HepG2 (cell line): ENCODE results near the gene LGR6. TPM values are rescaled to one million over a fixed set of nuclear protein-coding genes. Genes with fewer than 3 reads are reported as not detected.

Source experiments
- ATAC-seq: fragments of 200-7000 bp; cut with Tn5 transposase; 3 replicates; pipeline ENCODE4 v1.9.1; 2020; ENCODE audit warnings: mild to moderate bottlenecking, moderate library complexity
- BruUV-seq: library from RNA; stranded (reverse); fragments of 400-500 nt; replicated peaks from 2 replicates; lab custom pipeline; 2021; lab: Mats Ljungman, UMichigan
- CTCF ChIA-PET: fragments of 300-600 bp; formaldehyde crosslinking; extraction: SDS; loops from one replicate; lab custom pipeline; 2021; ENCODE audit warnings: low total read pairs, inconsistent platforms, low intra/inter-chr PET ratio; lab: Yijun Ruan, JAX
- POLR2A ChIA-PET: fragments of 350-600 bp; sonication (Branson Sonifier 250); formaldehyde crosslinking; loops from one replicate; lab custom pipeline; 2020; ENCODE audit warnings: antibody characterized with exemption, inconsistent platforms; lab: Yijun Ruan, JAX
- DNase-seq: peaks from one replicate; pipeline ENCODE4 v3.0.0-alpha.2; 2015; ENCODE audit warnings: low spot score
- FAIRE-seq: peaks from 3 replicates; lab custom pipeline; 2011; peaks lifted over from hg19 to GRCh38; lab: Jason Lieb, UNC
- H2AFZ ChIP-seq: one replicate; pipeline ENCODE4 v1.6.1; 2011; ENCODE audit warnings: low read length, inconsistent platforms
- H3K27ac ChIP-seq: fragments of 300-600 bp; 3 replicates; pipeline ENCODE4 v1.8.0; 2011; ENCODE audit warnings: mixed run types, mild to moderate bottlenecking, mixed read lengths, low read length, inconsistent platforms; ENCODE audit not compliant: insufficient read depth; ENCODE audit errors: extremely low read length
- H3K27me3 ChIP-seq, 2 experiments: fragments of 200-600 bp in 1 of 2; 2 replicates in 1 of 2; 3 replicates in 1 of 2; pipeline versions ENCODE4 v1.6.0 to v1.8.0; 2011; ENCODE audit warnings: low read length in 2 of 2, mild to moderate bottlenecking in 2 of 2, moderate library complexity in 2 of 2, inconsistent platforms in 1 of 2; ENCODE audit not compliant: insufficient read depth in 2 of 2, control insufficient read depth in 1 of 2
- H3K36me3 ChIP-seq, 2 experiments: fragments of 200-600 bp in 1 of 2; replicated peaks in 1 of 2; 2 replicates in 1 of 2; 3 replicates in 1 of 2; pipeline versions ENCODE4 v1.5.1 to v1.8.0; 2011; ENCODE audit warnings: low read length in 2 of 2, inconsistent platforms in 1 of 2; ENCODE audit not compliant: insufficient read depth in 2 of 2, control insufficient read depth in 1 of 2
- H3K4me1 ChIP-seq: 2 replicates; pipeline ENCODE4 v1.5.1; 2012; ENCODE audit warnings: low read length, inconsistent platforms; ENCODE audit not compliant: insufficient read depth
- H3K4me2 ChIP-seq: 2 replicates; pipeline ENCODE4 v1.6.0; 2011; ENCODE audit warnings: low read depth, low read length, inconsistent platforms
- H3K4me3 ChIP-seq, 3 experiments: fragments of 200-600 bp in 1 of 3; sonication (generic), shearing (Covaris generic) in 1 of 3; replicated peaks in 1 of 3; 2 replicates each; pipeline ENCODE4 v1.5.1; 2011 to 2016; ENCODE audit warnings: low read length in 3 of 3, inconsistent platforms in 2 of 3, low read depth in 2 of 3, mild to moderate bottlenecking in 2 of 3, control low read depth in 1 of 3, mixed read lengths in 1 of 3; ENCODE audit not compliant: insufficient read depth in 1 of 3
- H3K79me2 ChIP-seq: one replicate; pipeline ENCODE4 v1.6.1; 2011; ENCODE audit warnings: low read length, inconsistent platforms; ENCODE audit not compliant: insufficient read depth
- H3K9ac ChIP-seq: 2 replicates; pipeline ENCODE4 v1.6.0; 2011; ENCODE audit warnings: mild to moderate bottlenecking, low read depth, low read length, inconsistent platforms; ENCODE audit not compliant: insufficient read depth
- H3K9me3 ChIP-seq: 2 replicates; pipeline ENCODE4 v1.5.1; 2012; ENCODE audit warnings: mild to moderate bottlenecking, low read length
- H4K20me1 ChIP-seq: 2 replicates; pipeline ENCODE4 v1.6.0; 2011; ENCODE audit warnings: inconsistent platforms, mild to moderate bottlenecking, low read length, moderate library complexity; ENCODE audit not compliant: insufficient read depth
- CEBPG ChIP-seq: IDR thresholded peaks from 2 replicates; pipeline ENCODE4 v1.6.1; 2016
- DR1 ChIP-seq: sonication (generic); formaldehyde crosslinking; IDR thresholded peaks from 2 replicates; pipeline ENCODE4 v1.8.0; 2021; ENCODE audit warnings: mild to moderate bottlenecking, missing genetic modification reagents, inconsistent platforms
- GMEB1 ChIP-seq: sonication (generic); formaldehyde crosslinking; IDR thresholded peaks from 2 replicates; pipeline ENCODE4 v1.5.1; 2020; ENCODE audit warnings: missing genetic modification reagents, mild to moderate bottlenecking, borderline replicate concordance
- HNF1B ChIP-seq: sonication (generic); formaldehyde crosslinking; IDR thresholded peaks from 2 replicates; pipeline ENCODE4 v1.5.1; 2020; ENCODE audit warnings: mild to moderate bottlenecking, moderate library complexity, missing genetic modification reagents
- JDP2 ChIP-seq: sonication (generic); formaldehyde crosslinking; IDR thresholded peaks from 2 replicates; pipeline ENCODE4 v1.8.1; 2022; ENCODE audit warnings: missing genetic modification reagents, borderline replicate concordance
- KAT8 ChIP-seq: IDR thresholded peaks from 2 replicates; pipeline ENCODE4 v1.6.1; 2016; ENCODE audit warnings: missing genetic modification reagents, missing compliant biosample characterization
- KLF11 ChIP-seq: IDR thresholded peaks from 2 replicates; pipeline ENCODE4 v1.6.1; 2016; ENCODE audit warnings: missing compliant biosample characterization
- ZBTB7B ChIP-seq: sonication (generic); formaldehyde crosslinking; IDR thresholded peaks from 2 replicates; pipeline ENCODE4 v1.4.0; 2020; ENCODE audit warnings: missing genetic modification reagents
- ZFX ChIP-seq: sonication (generic); formaldehyde crosslinking; IDR thresholded peaks from 2 replicates; pipeline ENCODE4 v1.4.0; 2020; ENCODE audit warnings: mild to moderate bottlenecking, low read depth, missing genetic modification reagents, moderate library complexity
- ZNF264 ChIP-seq: sonication (generic); formaldehyde crosslinking; IDR thresholded peaks from 2 replicates; pipeline ENCODE4 v1.4.0; 2020; ENCODE audit warnings: missing genetic modification reagents
- WGBS: methylation state at CpG from one replicate; pipeline ENCODE4 v1.1.6; 2017; ENCODE audit warnings: low lambda C conversion rate; 5-methylcytosine and 5-hydroxymethylcytosine counted together
- in situ Hi-C: cut with HindIII; loops from 2 replicates; pipeline ENCODE4 v1.10.0; 2017; ENCODE audit warnings: low pct_unique_long_range_greater_than_20kb; ENCODE audit not compliant: extremely low pct_ligation_motif_present
- intact Hi-C: fragments of 100-400 bp; cut with micrococcal nuclease; formaldehyde crosslinking; loops from one replicate; pipeline ENCODE4 v1.10.0; 2022; ENCODE audit not compliant: unreplicated experiment
- polyA plus RNA-seq, 8 experiments: library from polyadenylated mRNA; depleted of rRNA in 3 of 8; stranded (reverse) in 7 of 8; unstranded in 1 of 8; fragments of >200 nt; fragmentation: Illumina TruSeq in 4 of 8; extraction: Trizol in 4 of 8; gene quantifications; 2 replicates each; pipeline versions ENCODE4 v1.2.1 to v1.2.3, GENCODE V29; 2011 to 2016; ENCODE audit warnings: low read depth in 4 of 8, missing spikeins in 1 of 8, mixed read lengths in 1 of 8; ENCODE audit not compliant: insufficient read depth in 1 of 8
- total RNA-seq, 5 experiments: library from RNA; depleted of rRNA; stranded (reverse); fragments of >200 nt; fragmentation: Illumina TruSeq; extraction: Trizol; gene quantifications; 2 replicates each; pipeline ENCODE4 v1.2.3, GENCODE V29; 2016; ENCODE audit warnings: low read depth in 1 of 5
- TF ChIP-seq, protein P1 (sequence below): sonication (generic); formaldehyde crosslinking; IDR thresholded peaks from 2 replicates; pipeline ENCODE4 v1.9.0; 2021; ENCODE audit warnings: missing genetic modification reagents, mild to moderate bottlenecking, borderline replicate concordance

LGR6 gene
- total and polyA plus RNA-seq, 2 of the 13 experiments (the other 11 are each of a cell fraction or from before 2014, with no cell fraction given), result 0.07 TPM; not detected in 1

DNA sequence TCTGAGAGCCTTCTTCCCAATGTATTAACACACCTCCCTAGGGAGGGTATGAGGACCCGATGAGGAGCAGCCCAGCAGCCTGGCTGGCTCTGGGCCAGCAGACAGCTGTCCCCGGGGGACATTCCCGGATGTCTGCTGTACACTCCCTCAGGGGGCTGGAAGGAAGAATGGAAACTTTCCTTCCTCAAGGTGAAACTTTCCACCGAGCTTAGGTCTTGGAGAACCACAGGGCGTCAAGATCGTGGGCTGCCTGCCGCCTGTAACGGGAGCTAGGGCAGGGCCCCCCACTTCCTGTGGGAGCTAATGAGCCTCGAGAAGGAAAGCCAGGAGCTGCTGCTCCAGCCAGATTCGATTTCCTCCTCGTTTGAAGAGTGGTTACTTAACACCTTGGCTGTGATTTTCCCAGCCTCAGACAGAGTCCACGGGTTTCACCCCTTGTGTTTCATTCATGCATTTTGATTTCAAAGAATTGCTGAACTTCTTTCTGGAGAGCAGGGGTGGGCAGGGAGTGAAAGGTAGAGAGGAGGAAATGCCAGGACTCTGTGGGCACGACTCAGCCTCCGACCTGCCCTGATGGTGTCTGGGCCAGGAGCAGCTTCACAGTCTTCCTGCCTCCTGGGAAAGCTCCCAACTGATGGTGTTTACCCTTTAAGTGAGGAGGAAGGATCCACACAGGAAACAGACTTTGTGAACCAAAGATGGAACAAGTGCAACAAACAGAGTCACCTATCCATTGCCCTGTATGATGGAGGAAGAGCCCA is 118.5 kb downstream of the LGR6 start:
- no peak overlapping the region for H3K27ac ChIP-seq
- 12% methylated on average over 6 of the region's 14 CpGs for WGBS
- H3K4me3 ChIP-seq, result no peak overlapping the region
- peaks cover 1 to 31% of the 10 kb centered on the region in 2 experiments; a peak in 4 of 5 replicates for H3K27me3 ChIP-seq
- intact Hi-C loops (no loop called here), in situ Hi-C loops (no loop called here)
- no TSS peak for BruUV-seq
- H3K9me3 ChIP-seq, result no peaks in the 10 kb centered on the region
- POLR2A ChIA-PET, result no interaction called here
- no peaks in the 10 kb centered on the region for H3K36me3 ChIP-seq
- no peak overlapping the region for H2AFZ ChIP-seq
- TF ChIP-seq, protein P1, sequence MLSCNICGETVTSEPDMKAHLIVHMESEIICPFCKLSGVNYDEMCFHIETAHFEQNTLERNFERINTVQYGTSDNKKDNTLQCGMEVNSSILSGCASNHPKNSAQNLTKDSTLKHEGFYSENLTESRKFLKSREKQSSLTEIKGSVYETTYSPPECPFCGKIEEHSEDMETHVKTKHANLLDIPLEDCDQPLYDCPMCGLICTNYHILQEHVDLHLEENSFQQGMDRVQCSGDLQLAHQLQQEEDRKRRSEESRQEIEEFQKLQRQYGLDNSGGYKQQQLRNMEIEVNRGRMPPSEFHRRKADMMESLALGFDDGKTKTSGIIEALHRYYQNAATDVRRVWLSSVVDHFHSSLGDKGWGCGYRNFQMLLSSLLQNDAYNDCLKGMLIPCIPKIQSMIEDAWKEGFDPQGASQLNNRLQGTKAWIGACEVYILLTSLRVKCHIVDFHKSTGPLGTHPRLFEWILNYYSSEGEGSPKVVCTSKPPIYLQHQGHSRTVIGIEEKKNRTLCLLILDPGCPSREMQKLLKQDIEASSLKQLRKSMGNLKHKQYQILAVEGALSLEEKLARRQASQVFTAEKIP, result no peak
- TF ChIP-seq JDP2 (CRISPR knock-in tag) (no peak), KLF11 (CRISPR knock-in tag) (no peak)
- ATAC-seq, result no peak
- H3K4me1 ChIP-seq, result no peaks in the 10 kb centered on the region
- H4K20me1 ChIP-seq, result no peaks in the 10 kb centered on the region
- CTCF ChIA-PET, result no interaction called here
- no peaks in the 10 kb centered on the region for H3K79me2 ChIP-seq
- H3K4me2 ChIP-seq, result no peak overlapping the region
- no peak for DNase-seq
- no peak overlapping the region for H3K9ac ChIP-seq
- no peak for FAIRE-seq

DNA sequence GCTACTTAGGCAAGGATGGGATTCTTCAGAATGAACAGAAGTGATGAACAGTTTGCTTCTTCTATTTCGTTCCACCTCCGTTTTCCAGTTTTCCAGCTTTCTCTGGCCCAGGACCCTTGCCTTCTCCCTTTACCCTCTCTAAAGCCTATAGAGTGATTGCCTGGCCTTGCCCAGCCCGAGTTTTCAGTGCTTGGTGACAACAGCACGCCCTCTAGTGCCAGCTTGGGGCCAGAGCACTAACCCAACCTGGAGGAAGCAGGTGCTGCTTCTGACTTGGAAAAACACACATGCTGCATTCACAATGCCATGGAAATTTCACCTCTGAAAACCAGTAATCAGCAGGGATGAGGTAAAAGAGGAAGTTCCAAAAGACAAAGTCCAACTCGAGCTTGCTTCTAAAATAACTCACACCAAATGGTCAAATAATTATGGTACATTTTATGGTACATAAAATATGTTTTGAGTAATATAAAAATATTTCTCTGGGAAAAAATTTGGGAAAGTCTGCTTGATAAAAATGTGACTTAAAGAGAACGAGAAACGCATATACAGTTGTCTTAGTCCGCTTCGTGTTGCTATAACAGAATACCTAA is 122.1 kb downstream of the LGR6 start:
- H3K9ac ChIP-seq, result no peak overlapping the region
- ChIA-PET POLR2A (no interaction called here), CTCF (interaction anchor here (1.4 to 2.8 kb wide), 4 partner anchors 41 to 131 kb away, joined by 7 to 15 read pairs (median 10); no protein-coding TSS in a partner anchor)
- H3K36me3 ChIP-seq, result no peaks in the 10 kb centered on the region
- ATAC-seq (peak; percentile 79), FAIRE-seq (peak; percentile 92), DNase-seq (peak; percentile 64)
- in situ Hi-C loops, result loop anchor here (5.0 kb wide), 1 partner anchor 128 kb away; no protein-coding TSS in a partner anchor
- H3K4me3 ChIP-seq, result no peak overlapping the region
- BruUV-seq, result no TSS peak
- under 1% methylated on average over 9 of the region's 9 CpGs for WGBS
- no peak overlapping the region for H2AFZ ChIP-seq
- no peaks in the 10 kb centered on the region for H3K9me3 ChIP-seq
- H3K4me2 ChIP-seq, result no peak overlapping the region
- H3K4me1 ChIP-seq, result peaks cover 25% of the 10 kb centered on the region
- H3K27me3 ChIP-seq, result peaks cover 1 to 34% of the 10 kb centered on the region in 2 experiments; a peak in 2 of 5 replicates
- intact Hi-C loops, result loop anchor here (1.0 to 2.0 kb wide), 2 partner anchors 41 to 123 kb away; partner anchors contain the start of gene LGR6
- no peaks in the 10 kb centered on the region for H3K79me2 ChIP-seq
- no peak overlapping the region for H3K27ac ChIP-seq
- no peaks in the 10 kb centered on the region for H4K20me1 ChIP-seq
- TF ChIP-seq ZBTB7B, result 0 out of 2 replicates have a peak, but pooled peaks have one; percentile 33
- TF ChIP-seq KAT8 (CRISPR knock-in tag), result 0 out of 2 replicates have a peak, but pooled peaks have one; percentile 15
- TF ChIP-seq HNF1B, result peak; percentile 62; the same call in 1 of the 2 replicates
- 0 out of 2 replicates have a peak, but pooled peaks have one; percentile 21 for TF ChIP-seq GMEB1 (CRISPR knock-in tag)
- TF ChIP-seq ZNF264 (CRISPR knock-in tag), result peak; percentile 11; the same call in 1 of the 2 replicates
- no peak for TF ChIP-seq CEBPG (CRISPR knock-in tag)
- TF ChIP-seq ZFX (CRISPR knock-in tag), result peak; percentile 27; the same call in 1 of the 2 replicates
- no peak for TF ChIP-seq DR1
